ENCODE data around the gene CFP.

DNA sequence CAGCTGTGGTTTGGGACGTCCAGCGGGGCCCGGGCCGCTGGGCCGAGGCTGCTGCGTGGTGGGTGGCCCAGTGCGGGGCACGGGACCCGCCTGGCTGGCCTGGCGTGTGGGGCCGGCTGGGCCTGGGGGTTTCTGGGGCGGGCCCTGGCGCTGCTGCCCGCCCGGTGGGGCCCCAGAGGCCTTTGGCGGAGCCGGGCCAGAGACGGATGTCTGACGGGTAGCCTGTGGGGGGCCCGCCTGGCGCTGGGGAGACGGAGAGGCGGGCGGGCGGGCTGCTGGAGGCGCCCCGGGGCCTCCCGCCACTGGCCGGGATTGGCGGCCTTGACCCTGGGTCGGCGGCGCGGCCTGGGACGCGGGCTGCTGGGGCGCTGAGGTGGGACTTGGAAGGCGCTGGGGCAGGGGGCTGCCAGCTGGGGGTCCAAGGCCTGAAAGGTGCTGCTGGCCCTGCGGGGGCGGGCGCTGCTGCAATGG is 55.6 kb downstream of the CFP start:
- TF ChIP-seq, protein P1, sequence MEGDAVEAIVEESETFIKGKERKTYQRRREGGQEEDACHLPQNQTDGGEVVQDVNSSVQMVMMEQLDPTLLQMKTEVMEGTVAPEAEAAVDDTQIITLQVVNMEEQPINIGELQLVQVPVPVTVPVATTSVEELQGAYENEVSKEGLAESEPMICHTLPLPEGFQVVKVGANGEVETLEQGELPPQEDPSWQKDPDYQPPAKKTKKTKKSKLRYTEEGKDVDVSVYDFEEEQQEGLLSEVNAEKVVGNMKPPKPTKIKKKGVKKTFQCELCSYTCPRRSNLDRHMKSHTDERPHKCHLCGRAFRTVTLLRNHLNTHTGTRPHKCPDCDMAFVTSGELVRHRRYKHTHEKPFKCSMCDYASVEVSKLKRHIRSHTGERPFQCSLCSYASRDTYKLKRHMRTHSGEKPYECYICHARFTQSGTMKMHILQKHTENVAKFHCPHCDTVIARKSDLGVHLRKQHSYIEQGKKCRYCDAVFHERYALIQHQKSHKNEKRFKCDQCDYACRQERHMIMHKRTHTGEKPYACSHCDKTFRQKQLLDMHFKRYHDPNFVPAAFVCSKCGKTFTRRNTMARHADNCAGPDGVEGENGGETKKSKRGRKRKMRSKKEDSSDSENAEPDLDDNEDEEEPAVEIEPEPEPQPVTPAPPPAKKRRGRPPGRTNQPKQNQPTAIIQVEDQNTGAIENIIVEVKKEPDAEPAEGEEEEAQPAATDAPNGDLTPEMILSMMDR (IDR thresholded peaks at IDR 0.05), result no peak
- no peak for TF ChIP-seq POLR2A (IDR thresholded peaks at IDR 0.05)
